SU-DHL-6 (cell line): ENCODE data around the gene ZMIZ1.

Experiments used
- H2AFZ ChIP-seq: fragments of 200-600 bp; sonication (generic); 2 replicates; pipeline ENCODE4 v1.6.1; 2014; ENCODE audit warnings: low read depth, mild to moderate bottlenecking, moderate library complexity, mixed read lengths, antibody characterized with exemption, low read length; ENCODE audit not compliant: severe bottlenecking
- H3F3A ChIP-seq: fragments of 200-600 bp; shearing (Covaris generic); 2 replicates; pipeline ENCODE4 v1.6.0; 2016; ENCODE audit warnings: antibody characterized with exemption, mild to moderate bottlenecking; ENCODE audit not compliant: insufficient read depth
- H3K27ac ChIP-seq: fragments of 200-600 bp; sonication (generic); 2 replicates; pipeline ENCODE4 v1.5.1; 2016; ENCODE audit warnings: low read depth, mild to moderate bottlenecking, low read length, moderate library complexity, mixed read lengths
- H3K27me3 ChIP-seq: fragments of 200-600 bp; sonication (generic), shearing (Covaris generic); 2 replicates; pipeline ENCODE4 v1.6.0; 2014; ENCODE audit warnings: mild to moderate bottlenecking, low read length
- H3K36me3 ChIP-seq: fragments of 200-600 bp; sonication (generic); 2 replicates; pipeline ENCODE4 v1.6.1; 2014; ENCODE audit warnings: mild to moderate bottlenecking, low read length, mixed read lengths
- H3K4me2 ChIP-seq: fragments of 300-600, 200-600 bp; shearing (Covaris generic), sonication (generic); 2 replicates; pipeline ENCODE4 v1.6.0; 2014; ENCODE audit warnings: low read length, low read depth, mild to moderate bottlenecking; ENCODE audit not compliant: poor library complexity, severe bottlenecking
- H3K4me3 ChIP-seq: fragments of 200-600 bp; sonication (generic); 2 replicates; pipeline ENCODE4 v1.5.1; 2014; ENCODE audit warnings: antibody characterized with exemption, low read length, mild to moderate bottlenecking, mixed read lengths; ENCODE audit not compliant: insufficient read depth, poor library complexity, severe bottlenecking
- H3K79me2 ChIP-seq: fragments of 200-600 bp; sonication (generic); 2 replicates; pipeline ENCODE4 v1.6.1; 2014; ENCODE audit warnings: mild to moderate bottlenecking, low read length, moderate library complexity; ENCODE audit not compliant: insufficient read depth
- H3K9ac ChIP-seq: fragments of 200-600 bp; sonication (generic); 2 replicates; pipeline ENCODE4 v1.7.0; 2014; ENCODE audit warnings: mild to moderate bottlenecking, low read length
- H3K9me2 ChIP-seq: fragments of 200-600 bp; sonication (generic); replicated peaks from 2 replicates; pipeline ENCODE4 v1.6.1; 2014; ENCODE audit warnings: low read length; ENCODE audit not compliant: insufficient read depth
- H3K9me3 ChIP-seq: fragments of 200-600 bp; sonication (generic); 2 replicates; pipeline ENCODE4 v1.6.1; 2014; ENCODE audit warnings: low read length, mixed read lengths; ENCODE audit not compliant: insufficient read depth
- H4K20me1 ChIP-seq: fragments of 200-600 bp; sonication (generic); 2 replicates; pipeline ENCODE4 v1.6.1; 2014; ENCODE audit warnings: low read depth, mild to moderate bottlenecking, antibody characterized with exemption, low read length, moderate library complexity, mixed read lengths
- EZH2phosphoT487 ChIP-seq: fragments of 200-600 bp; sonication (generic), shearing (Covaris generic); conservative IDR thresholded peaks from 2 replicates; pipeline ENCODE4 v1.6.1; 2018; ENCODE audit warnings: mild to moderate bottlenecking, antibody characterized with exemption, low read length, moderate library complexity, mixed read lengths
- TF ChIP-seq, protein P1 (sequence below): fragments of 200-600 bp; sonication (generic); IDR thresholded peaks from one replicate; pipeline ENCODE4 v1.5.1; 2017; ENCODE audit warnings: antibody characterized with exemption, mild to moderate bottlenecking, low read length, moderate library complexity; ENCODE audit not compliant: insufficient read depth, poor library complexity, severe bottlenecking

The ZMIZ1 gene

DNA sequence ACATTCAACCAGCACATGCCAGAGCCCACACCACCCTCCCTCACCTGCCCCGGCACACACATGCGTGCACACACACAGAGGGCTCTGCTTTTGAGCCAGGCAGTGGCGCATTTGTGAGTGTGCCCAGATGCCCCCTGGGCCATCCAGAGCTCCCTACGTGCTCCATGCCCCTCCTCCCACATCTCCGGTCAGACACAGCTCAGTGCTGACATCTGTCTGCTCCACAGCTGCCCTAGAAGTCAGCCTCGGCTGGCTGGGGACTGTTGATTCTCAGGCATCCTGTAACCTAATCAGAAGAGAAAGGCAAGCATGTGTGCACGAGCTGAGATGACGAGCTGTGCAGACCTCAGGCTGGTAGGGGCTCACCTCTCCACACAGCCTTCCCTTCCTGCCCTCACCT, 135.1 kb downstream of the ZMIZ1 start:
- Histone ChIP-seq H3K27me3 (no peaks in the 10 kb centered on the region), H3K9me2 (no peaks in the 10 kb centered on the region), H3K36me3 (no peaks in the 10 kb centered on the region), H3K9me3 (no peaks in the 10 kb centered on the region), H3K4me2 (no peak overlapping the region), H2AFZ (no peak overlapping the region), H3K4me3 (no peak overlapping the region), H3F3A (no peaks in the 10 kb centered on the region), H3K9ac (no peak overlapping the region), H3K27ac (no peak overlapping the region), H3K79me2 (no peaks in the 10 kb centered on the region), H4K20me1 (no peaks in the 10 kb centered on the region)
- TF ChIP-seq, protein P1, sequence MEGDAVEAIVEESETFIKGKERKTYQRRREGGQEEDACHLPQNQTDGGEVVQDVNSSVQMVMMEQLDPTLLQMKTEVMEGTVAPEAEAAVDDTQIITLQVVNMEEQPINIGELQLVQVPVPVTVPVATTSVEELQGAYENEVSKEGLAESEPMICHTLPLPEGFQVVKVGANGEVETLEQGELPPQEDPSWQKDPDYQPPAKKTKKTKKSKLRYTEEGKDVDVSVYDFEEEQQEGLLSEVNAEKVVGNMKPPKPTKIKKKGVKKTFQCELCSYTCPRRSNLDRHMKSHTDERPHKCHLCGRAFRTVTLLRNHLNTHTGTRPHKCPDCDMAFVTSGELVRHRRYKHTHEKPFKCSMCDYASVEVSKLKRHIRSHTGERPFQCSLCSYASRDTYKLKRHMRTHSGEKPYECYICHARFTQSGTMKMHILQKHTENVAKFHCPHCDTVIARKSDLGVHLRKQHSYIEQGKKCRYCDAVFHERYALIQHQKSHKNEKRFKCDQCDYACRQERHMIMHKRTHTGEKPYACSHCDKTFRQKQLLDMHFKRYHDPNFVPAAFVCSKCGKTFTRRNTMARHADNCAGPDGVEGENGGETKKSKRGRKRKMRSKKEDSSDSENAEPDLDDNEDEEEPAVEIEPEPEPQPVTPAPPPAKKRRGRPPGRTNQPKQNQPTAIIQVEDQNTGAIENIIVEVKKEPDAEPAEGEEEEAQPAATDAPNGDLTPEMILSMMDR: no peak
- no peak for TF ChIP-seq EZH2phosphoT487

DNA sequence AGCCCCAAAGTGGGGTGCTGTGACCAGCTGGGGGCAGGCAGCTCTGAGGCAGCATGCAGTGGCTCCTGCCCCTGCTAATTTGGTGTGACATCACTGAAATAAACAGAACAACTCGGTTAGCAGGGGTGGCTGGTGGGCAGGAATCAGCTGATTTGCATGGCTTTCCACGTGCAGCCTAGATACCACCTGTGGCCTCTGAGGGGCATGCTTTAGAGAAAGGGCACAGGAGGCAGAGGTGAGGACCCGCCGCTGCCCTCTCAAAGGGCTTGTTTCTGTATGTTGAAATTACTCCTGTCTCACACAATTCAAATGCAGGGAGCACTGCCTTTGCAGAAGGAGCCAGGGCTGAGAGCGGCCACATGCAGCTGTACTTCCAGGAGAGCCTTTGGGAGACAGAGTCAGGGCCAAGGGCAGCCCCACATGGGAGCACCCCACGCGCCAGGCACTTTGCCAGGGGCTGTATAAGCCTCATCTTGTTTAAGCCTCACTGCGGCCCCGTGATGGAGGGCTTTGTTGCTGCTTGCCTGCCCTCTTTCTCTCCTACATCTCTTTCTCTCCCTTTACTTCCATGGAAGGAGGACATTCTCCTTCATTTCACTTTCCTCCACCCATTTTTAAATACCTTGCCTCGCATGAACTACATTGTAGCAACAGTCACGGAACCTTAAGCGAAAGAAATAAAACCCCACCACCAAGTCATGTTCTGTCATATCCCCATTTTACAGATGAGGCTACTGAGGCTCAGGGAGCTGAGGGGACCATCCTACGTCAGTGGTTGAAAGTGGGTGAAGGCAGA, 137.7 kb downstream of the ZMIZ1 start:
- no peak overlapping the region for H3K4me2 ChIP-seq
- H3K9ac ChIP-seq: no peak overlapping the region

DNA sequence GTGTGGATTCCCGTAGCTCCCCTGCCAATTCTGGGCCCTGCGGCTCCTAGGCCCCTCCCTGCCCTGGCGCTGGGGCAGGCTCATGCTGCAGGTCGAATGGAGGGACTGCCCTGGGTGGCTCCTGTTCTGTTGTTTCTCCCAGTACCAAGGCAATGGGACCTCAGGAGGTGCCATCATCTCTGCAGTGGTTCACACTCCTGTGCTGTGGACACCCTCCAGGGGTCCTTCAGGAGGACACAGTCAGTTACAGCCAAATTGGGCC, 138.3 kb downstream of the ZMIZ1 start:
- no peaks in the 10 kb centered on the region for H3K27me3 ChIP-seq
- H3K4me2 ChIP-seq: no peak overlapping the region
- H3K27ac ChIP-seq: no peak overlapping the region
- H3K9ac ChIP-seq: no peak overlapping the region
- H2AFZ ChIP-seq: no peak overlapping the region
- no peaks in the 10 kb centered on the region for H4K20me1 ChIP-seq
- no peaks in the 10 kb centered on the region for H3F3A ChIP-seq
- no peak overlapping the region for H3K4me3 ChIP-seq
- H3K79me2 ChIP-seq: no peaks in the 10 kb centered on the region
- no peaks in the 10 kb centered on the region for H3K9me3 ChIP-seq
- no peaks in the 10 kb centered on the region for H3K9me2 ChIP-seq
- TF ChIP-seq, protein P1: no peak
- no peaks in the 10 kb centered on the region for H3K36me3 ChIP-seq

More for the DNA sequence above, 137.7 kb downstream of the ZMIZ1 start:
- Histone ChIP-seq H3K79me2 (no peaks in the 10 kb centered on the region), H3K27ac (no peak overlapping the region), H3K9me2 (no peaks in the 10 kb centered on the region), H4K20me1 (no peaks in the 10 kb centered on the region), H2AFZ (no peak overlapping the region), H3K27me3 (no peaks in the 10 kb centered on the region), H3K4me3 (no peak overlapping the region), H3F3A (no peaks in the 10 kb centered on the region), H3K36me3 (no peaks in the 10 kb centered on the region), H3K9me3 (no peaks in the 10 kb centered on the region)
- no peak for TF ChIP-seq EZH2phosphoT487
- TF ChIP-seq, protein P1: no peak
